SIG-M5 treated with dmso at 0.1 percent for 504 hours (cell line): ENCODE data around the gene GABBR2.

ENCODE experiments used
- DNase-seq: peaks from one replicate; lab custom pipeline; 2025; ENCODE audit not compliant: unreplicated experiment; lab: John Stamatoyannopoulos, UW

GABBR2 gene

DNA sequence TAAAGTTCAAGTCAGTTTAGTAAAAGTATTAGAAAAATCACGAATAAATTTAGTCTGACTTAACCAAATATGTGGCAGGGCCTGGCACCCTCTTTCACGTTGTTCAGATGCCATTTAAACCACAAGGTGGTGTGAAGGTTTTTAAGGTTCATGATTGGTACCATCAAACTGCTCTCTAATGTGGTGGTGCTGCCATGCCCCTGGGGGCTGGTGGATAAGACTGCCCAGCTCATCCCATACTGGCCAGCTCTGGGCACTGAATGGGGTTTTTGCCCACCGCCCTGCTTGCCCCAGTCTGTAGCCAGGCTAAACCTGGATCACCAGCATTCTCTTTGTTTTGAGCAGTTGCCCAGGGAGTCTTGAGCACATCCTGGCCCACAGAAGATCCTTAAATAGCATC lies 159.3 kb downstream of the GABBR2 start:
- no peak for DNase-seq

DNA sequence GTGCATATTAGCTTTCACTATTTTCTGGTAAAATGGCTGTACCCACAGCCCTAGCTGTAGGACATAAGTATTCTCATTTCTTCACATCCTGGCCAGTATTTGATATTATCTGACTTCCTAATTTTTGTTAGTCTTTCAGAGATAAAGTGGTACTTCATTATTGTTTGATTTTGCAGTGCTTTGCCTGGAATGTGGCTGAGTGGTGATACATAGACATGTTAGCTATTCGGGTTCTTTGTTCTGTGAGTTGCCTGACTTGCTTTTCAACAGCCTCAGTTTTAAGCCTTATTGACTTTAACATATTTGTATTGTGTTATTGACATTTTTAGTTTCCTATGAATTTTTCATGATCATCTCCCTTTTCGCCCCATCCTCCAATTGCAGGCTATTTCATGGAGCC lies 161.1 kb downstream of the GABBR2 start:
- DNase-seq, result peak; percentile 16

DNA sequence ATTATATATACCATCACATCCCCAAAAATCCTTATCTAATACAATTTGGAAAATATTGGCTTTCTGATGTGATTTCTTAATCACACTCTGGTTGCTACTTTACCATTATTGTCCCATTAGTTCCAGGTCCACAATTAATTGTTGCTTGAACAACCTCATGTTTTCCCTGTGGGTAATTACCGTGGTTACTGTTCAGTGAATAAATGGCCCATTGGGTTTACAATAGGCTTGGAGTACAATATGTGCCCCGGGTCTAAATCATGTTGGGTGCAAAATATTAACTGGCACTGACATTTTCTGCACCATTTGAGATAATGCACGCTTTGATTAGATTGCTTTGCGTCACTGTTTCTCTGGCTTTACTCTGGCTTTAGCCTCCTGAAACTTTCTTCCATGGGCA lies 163.7 kb downstream of the GABBR2 start:
- DNase-seq, result no peak

DNA sequence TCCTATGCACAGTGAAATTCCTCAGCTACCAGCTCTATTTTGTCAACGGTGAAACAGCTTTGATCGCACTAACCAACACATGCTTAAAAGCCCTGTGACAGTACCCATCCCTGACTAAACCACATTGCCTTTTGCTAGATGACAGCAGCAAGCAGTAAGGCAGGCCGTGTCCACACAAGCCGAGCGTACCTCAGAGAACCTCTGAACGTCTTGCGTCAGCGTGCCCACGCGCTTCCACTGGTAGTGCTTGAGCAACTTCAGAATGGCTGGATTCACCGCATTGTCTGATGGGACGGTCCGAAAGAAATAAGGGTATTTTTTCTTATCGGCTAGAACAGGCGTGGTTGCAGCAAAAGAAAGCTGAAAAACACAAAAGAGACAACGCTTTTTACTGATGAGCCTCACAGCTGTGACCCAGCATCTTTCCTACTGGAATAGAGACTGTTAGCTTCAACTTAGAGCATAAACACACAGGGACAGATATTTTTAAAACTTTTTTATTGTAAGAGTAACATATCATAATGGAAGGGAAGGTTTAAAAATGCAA lies 167.0 kb downstream of the GABBR2 start:
- DNase-seq, result no peak

- DNase-seq, result no peak
Measured at GRCh38 chr9:98540476-98540875, 168.3 kb downstream of the GABBR2 start.

GRCh38 chr9:98539954-98540353 lies 168.8 kb downstream of the GABBR2 start:
- DNase-seq, result no peak

DNA sequence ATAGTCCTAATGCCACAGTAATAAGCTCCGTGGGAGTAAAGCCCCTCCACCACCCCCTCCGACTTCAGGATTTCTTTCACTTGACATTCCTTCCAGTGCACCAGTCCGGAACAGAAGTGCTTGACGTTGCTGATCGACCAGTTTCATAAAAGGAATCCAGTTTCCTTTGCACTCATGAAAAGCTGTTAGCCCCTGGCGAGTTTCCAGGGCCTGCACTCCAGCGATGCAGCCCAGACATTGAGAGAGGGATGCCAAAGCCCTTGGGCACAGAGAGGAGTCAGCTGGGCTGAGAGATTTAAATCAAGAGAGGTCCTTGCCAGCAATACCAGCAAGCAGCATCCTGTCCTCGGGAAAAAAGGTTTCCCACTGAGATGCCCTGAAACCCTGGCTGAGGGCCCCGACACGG lies 170.1 kb downstream of the GABBR2 start:
- peak; percentile 10 for DNase-seq

- DNase-seq, result no peak
Measured at GRCh38 chr9:98538203-98538602, 170.5 kb downstream of the GABBR2 start.

DNA sequence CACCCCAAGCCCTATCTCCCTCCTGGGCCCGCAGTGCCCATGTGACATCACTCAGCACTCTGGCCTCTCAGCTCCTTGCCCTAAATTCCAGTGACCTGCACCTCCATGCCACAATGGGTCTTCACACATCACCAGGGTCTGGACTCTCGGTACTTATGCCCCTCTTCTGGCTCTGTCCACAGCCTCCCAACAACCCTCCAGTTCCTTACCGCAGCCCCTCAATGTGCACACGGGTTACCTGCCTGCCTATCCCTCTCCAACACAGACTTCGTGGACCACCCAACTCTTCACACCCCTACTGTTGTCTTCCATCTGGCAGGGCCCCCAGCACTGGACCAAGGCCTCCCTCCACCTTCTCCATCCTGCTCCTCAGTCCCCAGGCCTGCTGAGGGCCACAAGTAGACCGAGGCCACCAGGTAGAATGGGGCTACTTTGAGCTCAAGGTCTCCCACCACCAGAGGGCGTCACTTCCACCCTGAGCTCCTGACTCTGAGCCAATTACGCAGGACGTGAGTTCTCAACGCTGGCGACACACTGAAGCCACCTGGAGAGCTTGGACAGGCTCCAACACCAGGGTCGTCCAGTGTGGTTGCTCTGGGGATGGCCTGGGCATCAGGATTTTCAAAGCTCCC lies 172.1 kb downstream of the GABBR2 start:
- peak; percentile 4 for DNase-seq

GRCh38 chr9:98533866-98534265 lies 174.9 kb downstream of the GABBR2 start:
- DNase-seq, result no peak

DNA sequence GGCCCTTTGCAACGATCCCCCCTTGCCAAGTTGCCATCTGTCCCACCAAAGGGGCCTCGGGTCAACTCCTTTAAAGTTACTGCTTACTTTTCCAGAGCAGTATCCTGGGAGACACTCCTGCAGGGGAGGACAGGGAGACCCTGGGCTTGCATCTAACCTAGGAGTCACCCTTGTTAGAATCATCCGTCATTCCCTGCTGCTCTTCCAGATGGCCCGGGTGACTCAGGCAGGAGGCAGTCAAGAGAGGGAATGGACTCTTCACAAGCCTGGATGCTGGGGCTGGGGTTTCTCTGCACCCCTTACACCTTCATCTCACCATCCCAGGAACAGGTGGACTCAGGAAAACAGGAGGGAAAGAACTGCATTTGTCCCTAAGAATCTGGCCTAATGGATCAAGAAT lies 175.6 kb downstream of the GABBR2 start:
- no peak for DNase-seq

DNA sequence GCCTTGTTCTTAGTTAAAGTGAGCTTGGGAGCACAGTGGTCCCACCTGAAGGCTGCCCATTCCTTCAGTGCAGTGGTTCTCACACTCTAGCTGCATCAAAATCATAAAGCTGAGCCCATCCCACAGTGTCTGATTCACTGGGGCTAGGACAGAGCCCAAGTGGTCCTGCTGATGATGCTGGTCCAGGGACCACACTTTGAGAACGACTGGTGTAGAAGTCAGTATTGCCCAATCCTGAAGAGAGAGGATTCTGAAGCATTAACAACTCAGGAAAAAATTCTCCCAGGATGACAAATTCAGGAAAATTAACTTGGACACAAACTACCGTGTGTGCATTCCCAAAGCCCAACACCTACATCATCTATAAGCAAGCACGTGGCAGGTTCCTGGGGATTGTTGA lies 176.2 kb downstream of the GABBR2 start:
- DNase-seq, result no peak

- DNase-seq, result no peak
Measured at GRCh38 chr9:98532147-98532546, 176.6 kb downstream of the GABBR2 start.

DNA sequence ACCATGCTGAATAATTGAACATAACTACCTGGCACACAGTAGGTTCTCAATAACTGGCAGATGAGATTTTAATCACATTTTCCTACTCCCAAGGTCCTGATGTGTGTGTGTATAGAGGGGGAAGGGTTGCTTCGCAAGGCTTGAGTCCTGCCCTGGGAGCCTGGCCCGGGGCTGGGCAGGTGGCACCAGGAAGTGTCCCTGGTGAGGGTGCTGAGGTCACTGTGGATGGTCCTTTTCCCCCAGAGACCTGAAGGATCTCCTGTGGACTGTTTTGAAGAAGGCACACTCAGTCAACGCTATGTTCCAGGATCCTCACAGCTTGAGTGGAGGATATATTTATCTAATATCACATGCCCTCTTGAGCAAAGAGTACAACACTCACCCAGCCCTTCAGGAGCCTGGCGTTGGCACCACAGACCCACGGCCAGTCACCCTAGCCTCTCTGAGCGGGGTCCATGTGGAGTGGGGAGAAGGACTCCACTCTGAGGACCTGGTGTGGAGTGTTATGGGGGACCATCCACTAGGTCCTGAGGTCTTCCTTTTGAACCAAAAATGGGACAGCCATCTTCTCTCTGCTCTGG lies 177.8 kb downstream of the GABBR2 start:
- no peak for DNase-seq

GRCh38 chr9:98530275-98530674 lies 178.5 kb downstream of the GABBR2 start:
- no peak for DNase-seq

DNA sequence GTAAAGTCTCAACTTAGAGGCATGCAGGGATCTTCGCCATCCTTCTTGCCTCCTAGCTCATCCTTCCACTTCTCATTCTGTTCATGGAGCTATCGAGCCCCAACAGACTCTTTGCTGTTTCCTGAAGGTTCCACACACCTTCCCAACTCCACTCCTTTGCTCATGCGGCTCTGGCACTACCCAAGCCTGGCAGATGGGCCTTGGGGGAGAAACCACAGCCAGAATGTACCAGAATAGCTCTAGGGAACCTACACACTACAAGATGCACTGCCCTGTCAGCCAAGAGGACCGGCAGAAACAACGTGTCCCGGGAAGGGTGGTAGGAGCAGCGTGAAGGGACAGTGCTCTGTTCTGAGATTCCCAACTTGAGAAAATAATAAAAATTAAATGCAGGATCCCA lies 178.9 kb downstream of the GABBR2 start:
- DNase-seq, result no peak

DNA sequence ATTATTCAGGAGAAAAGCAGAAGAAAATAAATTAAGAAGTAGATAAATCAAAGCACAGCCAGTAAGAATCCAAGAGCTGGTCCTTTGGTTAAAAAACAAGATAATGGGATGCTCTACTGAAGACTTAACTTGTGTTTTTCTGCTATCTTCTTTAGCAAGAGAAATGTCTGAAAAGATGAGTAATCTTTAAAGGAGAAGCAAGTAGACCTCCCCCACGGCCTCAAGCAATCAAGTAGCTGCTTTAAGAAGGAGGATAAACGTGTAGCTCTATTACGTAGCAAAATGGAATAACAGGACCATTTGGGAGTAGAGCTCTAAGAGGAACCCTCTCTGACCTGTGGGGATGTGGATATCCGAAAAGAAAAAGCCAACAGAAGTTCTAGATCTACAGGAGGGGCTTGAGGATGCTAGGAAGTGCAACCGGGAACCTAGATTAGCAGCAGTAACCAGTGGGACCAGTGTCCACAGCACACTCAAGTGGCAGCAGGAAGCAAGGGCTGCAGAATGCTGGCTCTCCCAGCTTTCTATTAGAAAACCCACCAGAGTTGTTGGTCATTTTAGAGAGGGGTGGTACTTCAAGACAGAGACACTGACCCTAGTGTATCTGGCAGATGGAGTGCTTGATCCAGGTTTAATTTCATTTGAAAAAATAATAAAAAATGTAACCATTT lies 185.4 kb downstream of the GABBR2 start:
- no peak for DNase-seq

DNA sequence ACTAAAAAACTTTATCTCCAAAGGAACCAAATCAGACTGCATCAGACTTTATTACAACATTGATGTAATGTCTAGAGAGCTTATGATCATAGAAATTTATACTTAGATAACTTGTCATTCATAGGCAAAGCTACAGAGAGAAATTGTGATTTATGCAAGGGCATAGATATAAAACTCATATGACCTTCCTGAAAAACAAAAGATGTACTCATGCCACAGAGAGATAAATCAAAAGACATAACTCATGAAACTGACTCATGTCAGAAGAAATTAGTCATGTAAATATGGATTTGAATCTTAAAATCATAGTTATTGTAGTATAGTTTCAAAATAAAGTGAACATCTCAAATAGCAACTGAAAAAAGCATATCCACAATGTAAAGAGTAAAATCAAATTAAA lies 186.2 kb downstream of the GABBR2 start:
- no peak for DNase-seq

- DNase-seq, result no peak
Measured at GRCh38 chr9:98521141-98521540, 187.6 kb downstream of the GABBR2 start.

DNA sequence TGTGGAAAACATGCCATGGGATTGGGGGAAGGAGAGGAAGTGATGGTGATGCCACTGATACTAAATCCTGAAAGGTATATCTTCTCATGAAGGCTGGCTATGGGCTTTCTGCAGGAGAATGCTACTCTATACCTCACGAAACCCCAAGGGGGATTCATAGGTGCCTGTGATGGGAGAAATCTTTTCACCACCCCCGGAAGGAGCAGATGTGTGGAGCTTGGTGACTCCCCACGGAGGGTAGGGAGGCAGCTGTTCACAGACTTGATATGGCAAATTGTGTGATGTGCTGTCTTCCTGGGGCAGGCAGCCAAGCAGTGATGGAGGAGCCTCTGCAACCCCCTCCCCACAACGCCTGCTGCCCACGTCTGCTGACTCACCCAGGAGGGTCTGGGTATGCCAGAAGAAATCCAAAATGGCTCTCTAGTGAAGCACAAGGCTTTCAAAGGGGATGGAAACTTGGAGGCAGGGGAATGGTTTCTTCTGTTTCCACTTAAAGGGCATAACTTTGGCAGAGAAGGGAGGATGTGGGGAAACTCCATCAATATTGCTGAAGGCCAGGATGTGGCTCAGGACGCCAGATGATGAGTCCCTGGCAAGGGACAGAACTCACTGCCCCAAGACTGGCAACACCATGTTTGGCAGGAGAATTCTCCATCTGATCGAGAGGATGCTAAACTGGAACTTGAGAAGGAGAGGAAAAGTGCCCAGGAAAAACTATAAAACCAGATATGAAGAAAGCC lies 188.3 kb downstream of the GABBR2 start:
- no peak for DNase-seq

DNA sequence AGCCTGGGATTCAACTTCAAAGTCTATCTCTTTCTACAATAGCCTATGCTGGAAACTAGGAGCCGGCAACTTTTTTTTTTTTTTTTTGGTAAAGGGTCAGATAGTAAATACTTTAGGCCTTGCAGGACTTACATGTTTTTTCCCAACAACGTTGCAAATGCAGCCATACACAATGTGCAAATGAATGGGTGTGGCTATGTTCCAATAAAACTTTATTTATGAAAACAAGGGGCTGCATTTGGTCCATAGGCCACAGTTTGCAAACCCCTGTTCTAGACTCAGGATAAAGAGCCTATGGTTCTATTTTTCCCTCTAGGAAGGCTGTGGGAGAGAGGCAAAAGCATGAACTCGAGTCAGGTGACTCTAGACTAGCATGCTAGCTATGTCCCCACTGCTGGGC lies 189.1 kb downstream of the GABBR2 start:
- DNase-seq, result no peak

GRCh38 chr9:98518556-98518955 lies 190.2 kb downstream of the GABBR2 start:
- DNase-seq, result no peak
